Stimulated activated naive CD4-positive, alpha-beta T cell treated with Interleukin-2 at 50 U/mL for 16 hours (primary cell): ENCODE measurements around the gene GYS1.

ENCODE experiments used
- DNase-seq: peaks from one replicate; lab custom pipeline; 2025; lab: John Stamatoyannopoulos, UW

Gene GYS1

GRCh38 chr19:49017666-49018351, 24.7 kb upstream of the GYS1 start:
- DNase-seq = peak; percentile 43

- DNase-seq = no peak
These were observed 24.0 kb upstream of the GYS1 start, which contains the start of gene LHB for GRCh38 chr19:49017041-49017665. Gene LHB, minus strand, starts transcription at chr19:49017091. Its CDS starts 10 bp downstream, at chr19:49017081.

GRCh38 chr19:49016067-49016839, 23.1 kb upstream of the GYS1 start:
- DNase-seq = no peak

DNA sequence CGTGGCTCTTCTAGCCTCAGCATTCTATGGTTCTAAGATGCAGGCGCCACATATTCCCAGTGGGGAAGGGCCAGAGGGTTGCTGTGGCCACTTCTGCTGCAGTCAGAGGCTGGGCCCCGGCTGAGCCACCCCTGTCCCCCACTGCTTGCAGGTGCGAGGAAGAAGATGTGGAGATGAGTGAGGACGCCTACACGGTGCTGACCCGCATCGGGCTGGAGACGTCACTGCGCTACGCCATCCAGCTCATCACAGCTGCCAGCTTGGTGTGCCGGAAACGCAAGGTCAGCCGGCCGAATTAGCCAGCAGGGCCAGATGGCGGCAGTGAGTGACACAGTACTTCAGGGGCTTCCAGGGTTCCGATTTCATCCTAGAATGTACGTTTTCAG, 21.8 kb upstream of the GYS1 start:
- no peak for DNase-seq

- DNase-seq = no peak
These were observed 21.2 kb upstream of the GYS1 start for GRCh38 chr19:49014123-49014869.

- DNase-seq = no peak
These were observed 18.1 kb upstream of the GYS1 start for GRCh38 chr19:49011194-49011593.

DNA sequence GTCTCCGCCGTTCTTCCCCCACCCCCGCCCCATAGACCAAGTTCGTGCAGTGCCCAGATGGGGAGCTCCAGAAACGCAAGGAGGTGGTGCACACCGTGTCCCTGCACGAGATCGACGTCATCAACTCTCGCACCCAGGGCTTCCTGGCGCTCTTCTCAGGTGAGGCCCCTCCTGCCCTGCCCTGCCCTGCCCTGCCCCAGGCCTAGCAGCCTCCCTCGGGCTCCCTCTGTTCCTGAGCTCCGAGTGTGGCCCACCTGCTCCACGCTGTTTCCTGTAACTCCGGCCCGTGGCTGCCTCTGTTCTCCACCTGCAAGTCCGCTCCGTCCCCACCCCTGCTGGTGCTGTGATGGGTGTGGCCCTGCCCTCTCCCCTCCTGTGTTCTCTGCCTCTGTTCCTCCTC, 17.3 kb upstream of the GYS1 start:
- DNase-seq = no peak

DNA sequence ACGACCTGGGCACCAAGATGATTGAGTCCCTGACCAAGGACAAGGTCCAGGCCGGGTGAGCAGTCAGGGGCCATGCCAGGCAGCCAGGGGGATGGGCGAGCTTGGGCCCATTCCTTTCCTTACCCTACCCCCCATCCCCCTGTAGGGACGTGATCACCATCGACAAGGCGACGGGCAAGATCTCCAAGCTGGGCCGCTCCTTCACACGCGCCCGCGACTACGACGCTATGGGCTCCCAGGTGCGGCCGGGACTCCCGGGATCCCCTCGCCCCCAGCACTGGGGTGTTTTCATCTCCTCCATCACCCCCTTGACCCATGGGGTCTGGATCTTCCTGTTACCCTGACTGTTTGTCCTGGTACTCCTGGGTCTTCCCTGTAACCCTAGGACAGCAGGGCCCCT, 16.7 kb upstream of the GYS1 start:
- DNase-seq = no peak

GRCh38 chr19:49006905-49007304, 13.8 kb upstream of the GYS1 start:
- DNase-seq = no peak

DNA sequence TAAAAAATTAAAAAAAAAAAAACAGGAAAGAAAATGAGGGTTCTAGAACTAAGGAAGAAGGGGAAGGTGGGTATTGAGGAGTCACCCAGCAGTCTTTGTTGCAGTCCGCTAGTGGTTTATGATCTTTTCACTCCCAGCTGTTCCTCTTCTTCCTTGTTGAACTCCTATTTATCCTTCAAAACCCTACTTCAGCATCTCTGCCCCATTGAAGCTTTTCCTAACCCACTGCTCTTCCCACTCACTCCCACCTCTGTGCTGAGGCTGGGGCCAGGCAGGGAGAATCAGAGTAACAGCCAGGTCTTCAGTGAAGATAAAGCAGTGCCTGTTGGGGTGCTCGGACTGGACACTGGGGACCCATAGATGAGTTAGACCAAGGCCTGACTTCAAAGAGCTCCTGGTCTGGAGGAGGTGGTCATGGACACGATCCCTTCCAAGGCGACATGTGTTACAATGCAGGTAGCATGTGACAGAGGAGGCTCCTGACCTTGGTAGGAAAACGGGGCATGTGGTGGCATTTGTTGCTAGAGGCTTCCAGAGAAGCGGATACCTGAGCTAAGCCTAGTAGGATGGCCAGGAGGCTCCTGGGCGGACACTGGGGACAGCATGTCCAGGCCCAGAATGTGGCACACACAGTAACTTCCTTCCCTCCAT, 12.0 kb upstream of the GYS1 start:
- no peak for DNase-seq

DNA sequence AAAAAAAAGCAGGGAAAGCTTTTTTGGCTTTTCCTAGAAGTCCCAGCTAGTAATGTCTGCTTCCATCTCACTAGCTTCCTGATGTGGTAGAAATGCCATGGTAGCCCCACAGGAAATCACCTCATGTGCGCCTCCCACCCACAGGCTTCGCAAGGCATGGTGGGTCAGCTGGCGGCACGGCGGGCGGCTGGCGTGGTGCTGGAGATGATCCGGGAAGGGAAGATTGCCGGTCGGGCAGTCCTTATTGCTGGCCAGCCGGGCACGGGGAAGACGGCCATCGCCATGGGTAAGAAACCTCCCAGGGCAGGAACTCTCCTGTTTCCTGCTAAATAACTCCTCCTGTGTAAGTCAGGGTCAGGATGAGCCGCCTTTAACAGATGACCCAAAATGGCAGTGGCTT, 11.0 kb upstream of the GYS1 start:
- no peak for DNase-seq

- peak; percentile 58 for DNase-seq
These were observed 6.6 kb upstream of the GYS1 start for GRCh38 chr19:48999481-49000325.

DNA sequence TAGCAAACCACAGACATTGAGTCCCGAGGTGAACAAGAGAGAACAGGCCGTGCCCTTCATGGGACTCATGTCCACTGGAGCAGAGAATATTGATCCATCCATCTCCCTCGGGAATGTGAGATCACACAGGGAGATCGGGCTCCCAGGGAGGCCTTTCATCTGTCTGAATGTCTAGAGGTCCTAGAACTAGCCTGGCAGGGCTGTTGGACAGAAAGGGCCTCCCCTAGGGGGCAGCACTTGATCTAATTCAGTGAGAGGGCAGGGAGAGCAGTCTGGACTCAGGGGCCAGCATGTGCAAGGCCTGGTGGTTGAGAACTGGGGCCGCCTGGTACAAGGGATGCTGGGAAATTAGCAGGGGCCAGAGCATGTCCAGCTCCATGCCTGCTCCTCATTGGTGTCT, 4.9 kb upstream of the GYS1 start:
- peak; percentile 29 for DNase-seq

- DNase-seq = no peak
These were observed 902 bp upstream of the GYS1 start for GRCh38 chr19:48994035-48994386.

DNA sequence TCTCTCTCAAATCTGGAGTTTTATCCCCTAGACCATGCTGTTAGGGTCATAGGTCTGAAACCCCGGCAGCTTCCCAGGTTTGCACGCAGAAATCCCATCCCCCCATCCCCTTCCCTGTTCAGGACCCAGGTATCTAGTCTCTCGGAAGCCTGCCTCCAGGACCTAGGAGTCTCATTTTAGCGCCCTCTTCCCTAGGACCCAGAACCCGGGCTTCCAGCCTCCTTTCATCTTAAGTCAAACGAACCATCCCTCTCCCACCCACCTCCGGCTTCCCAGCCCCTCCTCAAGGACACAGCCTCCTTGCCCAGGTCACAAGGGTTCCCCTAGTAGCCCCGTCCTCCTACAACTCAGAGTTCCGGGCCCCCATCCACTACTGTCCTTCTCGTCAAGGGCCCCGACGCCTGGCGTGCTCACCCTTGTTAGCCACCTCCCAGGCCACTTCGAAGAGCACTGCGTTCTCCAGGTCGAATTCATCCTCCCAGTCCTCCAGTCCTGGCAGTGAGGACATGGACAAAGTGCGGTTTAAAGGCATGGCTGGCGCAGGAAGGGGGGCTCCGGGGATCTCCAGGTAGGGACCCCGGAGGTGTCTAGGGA, 431 bp downstream of the GYS1 start:
- no peak for DNase-seq

DNA sequence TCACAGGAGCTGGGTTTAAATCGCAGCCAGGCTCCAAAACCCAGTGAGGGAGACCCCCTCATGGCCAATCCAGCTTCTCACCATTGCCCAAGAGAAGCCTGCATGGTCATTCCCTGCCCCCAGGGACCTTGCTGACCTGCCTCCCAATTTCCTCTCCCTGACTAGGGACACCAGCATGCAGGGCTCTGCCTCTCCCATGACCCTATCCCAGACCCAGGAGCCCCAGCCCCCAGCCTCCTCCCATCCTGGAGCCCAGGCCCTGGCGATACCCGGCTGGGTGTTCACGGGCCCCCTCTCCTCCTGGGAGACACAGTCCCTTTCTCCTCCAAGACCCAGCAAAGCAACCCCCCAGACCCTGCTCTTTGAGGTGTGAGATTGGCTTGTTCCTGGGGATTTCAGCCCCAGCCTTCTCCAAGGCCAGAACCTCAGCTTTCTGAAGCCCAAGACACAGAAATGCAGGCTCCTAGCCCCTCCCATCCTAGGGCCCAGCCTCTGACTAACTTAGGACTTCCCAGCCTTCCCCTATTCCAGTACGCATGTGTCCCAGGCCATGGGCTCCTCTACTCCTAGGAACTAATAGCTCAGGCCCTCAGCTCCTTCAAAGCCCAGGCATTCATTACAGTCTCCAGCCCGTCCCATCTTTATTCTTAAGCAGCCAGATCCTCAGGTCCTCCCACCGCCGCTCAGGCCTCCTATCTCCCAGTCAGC, 1.1 kb downstream of the GYS1 start:
- DNase-seq = no peak

- no peak for DNase-seq
These were observed 2.0 kb downstream of the GYS1 start for GRCh38 chr19:48991011-48991609.

DNA sequence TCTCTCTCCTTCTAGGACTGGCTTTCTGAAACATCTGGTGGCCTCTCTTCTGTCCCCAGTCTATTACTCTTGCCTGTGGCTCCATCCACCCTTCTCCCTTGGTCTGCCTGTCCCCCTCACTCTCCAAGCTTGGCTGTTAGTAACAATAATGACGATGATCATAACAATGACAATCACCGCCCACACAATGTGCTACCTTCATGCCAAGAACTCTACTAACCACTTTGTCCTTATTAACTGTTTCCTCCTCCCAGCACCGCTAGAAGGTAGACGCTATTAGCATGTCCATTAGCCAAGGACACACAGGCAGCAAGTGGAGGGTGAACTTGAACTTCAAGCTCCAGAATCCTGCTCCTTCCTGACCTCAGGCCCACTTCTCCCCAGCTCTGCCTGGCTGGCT, 2.7 kb downstream of the GYS1 start:
- DNase-seq = no peak

GRCh38 chr19:48989701-48990291, 3.3 kb downstream of the GYS1 start:
- DNase-seq = no peak
